ENCODE measurements around the gene CIBAR2. TPM values are rescaled to one million over a fixed set of nuclear protein-coding genes. Genes with fewer than 3 reads are reported as not detected.

CIBAR2 gene
- total and polyA plus RNA-seq, 7 donors: not detected

- no peak for TF ChIP-seq EP300 (IDR thresholded peaks at IDR 0.05)
- TF ChIP-seq, protein P1, sequence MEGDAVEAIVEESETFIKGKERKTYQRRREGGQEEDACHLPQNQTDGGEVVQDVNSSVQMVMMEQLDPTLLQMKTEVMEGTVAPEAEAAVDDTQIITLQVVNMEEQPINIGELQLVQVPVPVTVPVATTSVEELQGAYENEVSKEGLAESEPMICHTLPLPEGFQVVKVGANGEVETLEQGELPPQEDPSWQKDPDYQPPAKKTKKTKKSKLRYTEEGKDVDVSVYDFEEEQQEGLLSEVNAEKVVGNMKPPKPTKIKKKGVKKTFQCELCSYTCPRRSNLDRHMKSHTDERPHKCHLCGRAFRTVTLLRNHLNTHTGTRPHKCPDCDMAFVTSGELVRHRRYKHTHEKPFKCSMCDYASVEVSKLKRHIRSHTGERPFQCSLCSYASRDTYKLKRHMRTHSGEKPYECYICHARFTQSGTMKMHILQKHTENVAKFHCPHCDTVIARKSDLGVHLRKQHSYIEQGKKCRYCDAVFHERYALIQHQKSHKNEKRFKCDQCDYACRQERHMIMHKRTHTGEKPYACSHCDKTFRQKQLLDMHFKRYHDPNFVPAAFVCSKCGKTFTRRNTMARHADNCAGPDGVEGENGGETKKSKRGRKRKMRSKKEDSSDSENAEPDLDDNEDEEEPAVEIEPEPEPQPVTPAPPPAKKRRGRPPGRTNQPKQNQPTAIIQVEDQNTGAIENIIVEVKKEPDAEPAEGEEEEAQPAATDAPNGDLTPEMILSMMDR (IDR thresholded peaks at IDR 0.05): no peak
- no peak for TF ChIP-seq POLR2AphosphoS5 (IDR thresholded peaks at IDR 0.05)
- no peak for TF ChIP-seq POLR2A (IDR thresholded peaks at IDR 0.05)
- Histone ChIP-seq H3K4me1 (peaks cover 0 to 47% (median 42%) of the 10 kb centered on the region in 4 donors), H3K27me3 (no peaks in the 10 kb centered on the region), H3K4me3 (no peak overlapping the region), H3K36me3 (no peaks in the 10 kb centered on the region), H3K27ac (peak overlapping the region in 2 of 4 donors; percentile 43 to 56), H3K9me3 (no peaks in the 10 kb centered on the region)
- DNase-seq: no peak
- intact Hi-C loops (cut with DNase I): no loop called here
- 85 to 87% methylated on average over 8 of the region's 8 CpGs for WGBS, 2 donors
Observed at GRCh38 chr16:85051683-85052082, 60.6 kb downstream of the CIBAR2 start.

DNA sequence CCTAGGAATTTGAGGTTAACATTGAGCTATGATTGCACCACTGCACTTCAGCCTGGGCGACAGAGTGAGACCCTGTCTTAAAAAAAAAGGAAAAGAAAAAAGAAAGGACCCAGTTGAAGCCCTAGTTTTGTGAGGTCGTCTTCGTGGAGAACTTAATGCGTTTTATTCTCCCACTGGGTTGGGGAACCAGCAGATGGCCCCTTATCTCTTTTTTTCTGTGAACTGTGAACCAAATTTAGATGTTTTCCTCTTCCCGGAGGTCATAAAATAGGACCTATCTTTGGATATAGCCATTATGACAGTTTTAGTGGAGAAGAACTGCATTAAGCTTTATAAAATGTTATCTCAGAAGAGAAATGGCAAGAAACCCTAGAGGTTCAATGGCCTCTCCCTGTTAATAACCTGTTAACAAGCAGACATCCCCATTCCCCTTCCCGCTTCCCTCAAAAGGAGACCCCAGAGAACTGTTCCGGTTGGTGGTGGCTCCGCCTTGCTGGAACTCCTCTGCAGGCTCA lies 61.1 kb downstream of the CIBAR2 start:
- Histone ChIP-seq H3K27ac (peak overlapping the region in 3 of 4 donors; percentile 38 to 56 (median 43)), H3K9me3 (no peaks in the 10 kb centered on the region), H3K4me1 (peaks cover 0 to 47% (median 39%) of the 10 kb centered on the region in 4 donors), H3K4me3 (no peak overlapping the region), H3K36me3 (no peaks in the 10 kb centered on the region), H3K27me3 (no peaks in the 10 kb centered on the region)
- WGBS, 2 donors: 63 to 72% methylated on average over 8 of the region's 8 CpGs
- no peak for DNase-seq
- intact Hi-C loops (cut with DNase I): no loop called here
- no peak for TF ChIP-seq POLR2AphosphoS5 (IDR thresholded peaks at IDR 0.05)
- TF ChIP-seq EP300 (IDR thresholded peaks at IDR 0.05): no peak
- TF ChIP-seq, protein P1 (IDR thresholded peaks at IDR 0.05): no peak
- no peak for TF ChIP-seq POLR2A (IDR thresholded peaks at IDR 0.05)

GRCh38 chr16:85049706-85050305 lies 62.5 kb downstream of the CIBAR2 start:
- Histone ChIP-seq H3K4me1 (peaks cover 0 to 35% (median 29%) of the 10 kb centered on the region in 4 donors), H3K36me3 (no peaks in the 10 kb centered on the region), H3K4me3 (no peak overlapping the region), H3K9me3 (no peaks in the 10 kb centered on the region), H3K27ac (no peak overlapping the region), H3K27me3 (no peaks in the 10 kb centered on the region)
- TF ChIP-seq POLR2A (IDR thresholded peaks at IDR 0.05) (no peak), EP300 (IDR thresholded peaks at IDR 0.05) (no peak), POLR2AphosphoS5 (IDR thresholded peaks at IDR 0.05) (no peak)
- TF ChIP-seq, protein P1 (IDR thresholded peaks at IDR 0.05): no peak
- no peak for DNase-seq
- 72 to 79% methylated on average over 15 of the region's 15 CpGs for WGBS, 2 donors
- intact Hi-C loops (cut with DNase I): no loop called here

GRCh38 chr16:85048921-85049562 lies 63.2 kb downstream of the CIBAR2 start:
- H3K9me3 ChIP-seq: no peaks in the 10 kb centered on the region
- no peak for DNase-seq
- no peak overlapping the region for H3K27ac ChIP-seq
- no peaks in the 10 kb centered on the region for H3K36me3 ChIP-seq
- H3K27me3 ChIP-seq: no peaks in the 10 kb centered on the region
- H3K4me3 ChIP-seq: no peak overlapping the region
- intact Hi-C loops (cut with DNase I): no loop called here
- peaks cover 0 to 31% (median 24%) of the 10 kb centered on the region in 4 donors for H3K4me1 ChIP-seq
- TF ChIP-seq POLR2A (IDR thresholded peaks at IDR 0.05): no peak
- no peak for TF ChIP-seq EP300 (IDR thresholded peaks at IDR 0.05)
- TF ChIP-seq, protein P1 (IDR thresholded peaks at IDR 0.05): no peak
- no peak for TF ChIP-seq POLR2AphosphoS5 (IDR thresholded peaks at IDR 0.05)
- WGBS, 2 donors: 88 to 93% methylated on average over 17 of the region's 17 CpGs

Other genes with a start within 250 kb of the CIBAR2 start
- gene ZDHHC7, start 100.9 kb downstream of the CIBAR2 start, total RNA-seq: 10 to 100 TPM; 56.2 to 69.5 (median 63.7) TPM
- 10 to 100 TPM; 20.8 to 40.1 (median 22.2) TPM for gene ZDHHC7, start 100.9 kb downstream of the CIBAR2 start, polyA plus RNA-seq
- gene KIAA0513, start 84.7 kb downstream of the CIBAR2 start, total RNA-seq: 10 to 100 TPM; 18.6 to 40.2 (median 26.4) TPM
- 10 to 100 TPM in 2 of 3 donors, 1 to 10 TPM in 1; 8.4 to 14.8 (median 10.6) TPM for gene KIAA0513, start 84.7 kb downstream of the CIBAR2 start, polyA plus RNA-seq

Data from sigmoid colon (tissue), 7 donors.